GM23338 (cell line): ENCODE data around the gene RAI14. TPM values are rescaled to one million over a fixed set of nuclear protein-coding genes. Genes with fewer than 3 reads are reported as not detected.
A peak's percentile ranks its signal among the peaks of the same experiment; 100 is the strongest.

Source experiments
- ATAC-seq: fragments of 200-7000 bp; cut with Tn5 transposase; 3 replicates; pipeline ENCODE4 v1.9.1; 2020
- DNase-seq: peaks from one replicate; pipeline ENCODE4 v3.0.0-alpha.2; 2015; ENCODE audit warnings: low spot score
- H2AFZ ChIP-seq: fragments of 200-600 bp; sonication (generic); 2 replicates; pipeline ENCODE4 v1.8.0; 2016; ENCODE audit warnings: antibody characterized with exemption, mild to moderate bottlenecking, moderate library complexity
- H3F3A ChIP-seq: fragments of 200-600 bp; sonication (generic); replicated peaks from 2 replicates; pipeline ENCODE4 v1.8.0; 2017; ENCODE audit warnings: antibody characterized with exemption, mixed run types, low read depth
- H3K27ac ChIP-seq: fragments of 200-600 bp; sonication (generic); 2 replicates; pipeline ENCODE4 v1.6.1; 2016; ENCODE audit warnings: low read depth
- H3K27me3 ChIP-seq: fragments of 200-600 bp; sonication (generic); 2 replicates; pipeline ENCODE4 v1.8.0; 2016; ENCODE audit warnings: mild to moderate bottlenecking, mixed run types, moderate library complexity; ENCODE audit not compliant: insufficient read depth
- H3K36me3 ChIP-seq: fragments of 200-600 bp; sonication (generic); 2 replicates; pipeline ENCODE4 v1.8.0; 2016; ENCODE audit warnings: mild to moderate bottlenecking; ENCODE audit not compliant: insufficient read depth
- H3K4me1 ChIP-seq: fragments of 200-600 bp; sonication (generic); 2 replicates; pipeline ENCODE4 v1.8.0; 2016; ENCODE audit warnings: mild to moderate bottlenecking, moderate library complexity; ENCODE audit not compliant: insufficient read depth
- H3K4me2 ChIP-seq: fragments of 200-600 bp; sonication (generic); 2 replicates; pipeline ENCODE4 v1.7.1; 2017; ENCODE audit warnings: mixed run types
- H3K4me3 ChIP-seq: fragments of 200-600 bp; sonication (generic); 2 replicates; pipeline ENCODE4 v1.6.1; 2016; ENCODE audit warnings: mixed run types
- H3K79me2 ChIP-seq: fragments of 200-600 bp; sonication (generic); replicated peaks from 2 replicates; pipeline ENCODE4 v1.8.0; 2017; ENCODE audit warnings: mild to moderate bottlenecking; ENCODE audit not compliant: insufficient read depth
- H3K9me2 ChIP-seq: fragments of 200-600 bp; sonication (generic); 2 replicates; pipeline ENCODE4 v1.8.0; 2017; ENCODE audit not compliant: insufficient read depth
- H4K20me1 ChIP-seq: fragments of 200-600 bp; sonication (generic); replicated peaks from 2 replicates; pipeline ENCODE4 v1.8.0; 2017; ENCODE audit warnings: mild to moderate bottlenecking; ENCODE audit not compliant: insufficient read depth
- H3K27ac Mint-ChIP-seq: 2 replicates; pipeline ENCODE4 v1.8.0; 2020; ENCODE audit warnings: inconsistent platforms, mild to moderate bottlenecking, moderate library complexity, mixed read lengths
- H3K27me3 Mint-ChIP-seq: 3 replicates; pipeline ENCODE4 v1.8.0; 2022; ENCODE audit warnings: low read depth, mild to moderate bottlenecking, moderate library complexity, mixed read lengths, inconsistent platforms; ENCODE audit not compliant: insufficient read depth, poor library complexity
- H3K36me3 Mint-ChIP-seq: 3 replicates; pipeline ENCODE4 v1.8.0; 2021; ENCODE audit warnings: low read depth, mild to moderate bottlenecking, inconsistent platforms, moderate library complexity, mixed read lengths
- H3K4me1 Mint-ChIP-seq: 3 replicates; pipeline ENCODE4 v1.8.0; 2020; ENCODE audit warnings: mild to moderate bottlenecking, inconsistent platforms, mixed read lengths
- H3K4me3 Mint-ChIP-seq: 3 replicates; pipeline ENCODE4 v1.8.0; 2021; ENCODE audit warnings: moderate library complexity, mild to moderate bottlenecking, inconsistent platforms, mixed read lengths
- H3K9me3 Mint-ChIP-seq: 3 replicates; pipeline ENCODE4 v1.8.0; 2020; ENCODE audit warnings: moderate library complexity, mild to moderate bottlenecking, inconsistent platforms, mixed read lengths
- CREB1 ChIP-seq: fragments of 250-450 bp; sonication (Bioruptor Pico); IDR thresholded peaks from 2 replicates; pipeline ENCODE4 v1.5.0; 2020; ENCODE audit warnings: low read depth, mild to moderate bottlenecking, moderate library complexity
- EZH2 ChIP-seq: fragments of 200-600 bp; sonication (generic); IDR thresholded peaks from one replicate; pipeline ENCODE4 v1.8.0; 2017; ENCODE audit warnings: antibody characterized with exemption, mild to moderate bottlenecking, low read depth; ENCODE audit not compliant: unreplicated experiment
- EZH2phosphoT487 ChIP-seq: fragments of 200-600 bp; sonication (generic); IDR thresholded peaks from one replicate; pipeline ENCODE4 v1.8.1; 2018; ENCODE audit warnings: antibody characterized with exemption; ENCODE audit not compliant: unreplicated experiment
- JUNB ChIP-seq: IDR thresholded peaks from one replicate; pipeline ENCODE4 v1.6.1; 2016; ENCODE audit warnings: antibody characterized with exemption; ENCODE audit not compliant: unreplicated experiment
- NANOG ChIP-seq: IDR thresholded peaks from 2 replicates; pipeline ENCODE4 v1.6.1; 2016; ENCODE audit warnings: antibody characterized with exemption, borderline replicate concordance
- POLR2AphosphoS5 ChIP-seq: IDR thresholded peaks from 2 replicates; pipeline ENCODE4 v1.6.1; 2016; ENCODE audit warnings: antibody characterized with exemption, low read depth
- STAT1 ChIP-seq: IDR thresholded peaks from one replicate; pipeline ENCODE4 v1.6.1; 2016; ENCODE audit warnings: antibody characterized with exemption; ENCODE audit not compliant: unreplicated experiment
- ZNF114 ChIP-seq: fragments of 250-450 bp; sonication (Bioruptor Pico); IDR thresholded peaks from 2 replicates; pipeline ENCODE4 v1.5.0; 2020; ENCODE audit warnings: mild to moderate bottlenecking, moderate library complexity
- ZNF331 ChIP-seq: fragments of 250-450 bp; sonication (Bioruptor Pico); IDR thresholded peaks from 2 replicates; pipeline ENCODE4 v1.5.0; 2020; ENCODE audit warnings: low read depth, mild to moderate bottlenecking, moderate library complexity
- ZNF462 ChIP-seq: fragments of 250-450 bp; sonication (Bioruptor Pico); IDR thresholded peaks from 2 replicates; pipeline ENCODE4 v1.5.0; 2020; ENCODE audit warnings: mild to moderate bottlenecking, moderate library complexity
- polyA plus RNA-seq: library from polyadenylated mRNA; unstranded; fragments of >200 nt; fragmentation: Nextera tagmentation; extraction: Ambion mirVana; gene quantifications from 2 replicates; pipeline ENCODE4 v1.2.1, GENCODE V29; 2016
- total RNA-seq: library from RNA; depleted of rRNA; stranded (reverse); fragments of >200 nt; shearing (Covaris generic); gene quantifications from 2 replicates; pipeline ENCODE4 v1.2.3, GENCODE V29; 2014
- TF ChIP-seq, protein P1 (sequence below): IDR thresholded peaks from one replicate; pipeline ENCODE4 v1.6.1; 2018; ENCODE audit warnings: antibody characterized with exemption; ENCODE audit not compliant: unreplicated experiment
- TF ChIP-seq, protein P2 (sequence below): IDR thresholded peaks from 2 replicates; pipeline ENCODE4 v1.6.1; 2016; ENCODE audit warnings: antibody characterized with exemption
- TF ChIP-seq, protein P3 (sequence below), 2 experiments: fragments of 200-600 bp in 1 of 2; sonication (generic) in 1 of 2; conservative IDR thresholded peaks; 2 replicates each; pipeline versions ENCODE4 v1.5.1 to v1.6.1; 2016 to 2017; ENCODE audit warnings: antibody characterized with exemption in 2 of 2, low read depth in 2 of 2, mild to moderate bottlenecking in 2 of 2, moderate library complexity in 1 of 2

RAI14 gene
- total and polyA plus RNA-seq, 2 experiments from 2014 or later = 58.8 to 95.8 TPM

- Histone ChIP-seq H4K20me1 (peaks cover 5% of the 10 kb centered on the region), H3K36me3 (peaks cover 36% of the 10 kb centered on the region), H3K9me2 (peaks cover 6% of the 10 kb centered on the region; the same call in 1 of the 2 replicates), H3K27me3 (no peaks in the 10 kb centered on the region), H3F3A (0 out of 2 replicates have a peak, but pooled peaks cover 9% of the 10 kb centered on the region), H2AFZ (no peak overlapping the region), H3K4me2 (no peak overlapping the region), H3K27ac (peak overlapping the region; percentile 64), H3K79me2 (0 out of 2 replicates have a peak, but pooled peaks cover 13% of the 10 kb centered on the region), H3K4me3 (no peak overlapping the region), H3K4me1 (peaks cover 18% of the 10 kb centered on the region)
- DNase-seq (no peak), ATAC-seq (no peak)
- Mint-ChIP-seq H3K27me3 (peaks cover 10% of the 10 kb centered on the region), H3K4me1 (peaks cover 26% of the 10 kb centered on the region), H3K27ac (no peak overlapping the region), H3K4me3 (no peak overlapping the region), H3K36me3 (peaks cover 73% of the 10 kb centered on the region), H3K9me3 (no peaks in the 10 kb centered on the region)
- TF ChIP-seq ZNF331 (CRISPR knock-in tag) (no peak), EZH2 (no peak), ZNF114 (CRISPR knock-in tag) (no peak), ZNF462 (no peak), STAT1 (no peak), JUNB (no peak), NANOG (no peak), CREB1 (CRISPR knock-in tag) (no peak), EZH2phosphoT487 (no peak), POLR2AphosphoS5 (no peak)
- TF ChIP-seq, protein P1, sequence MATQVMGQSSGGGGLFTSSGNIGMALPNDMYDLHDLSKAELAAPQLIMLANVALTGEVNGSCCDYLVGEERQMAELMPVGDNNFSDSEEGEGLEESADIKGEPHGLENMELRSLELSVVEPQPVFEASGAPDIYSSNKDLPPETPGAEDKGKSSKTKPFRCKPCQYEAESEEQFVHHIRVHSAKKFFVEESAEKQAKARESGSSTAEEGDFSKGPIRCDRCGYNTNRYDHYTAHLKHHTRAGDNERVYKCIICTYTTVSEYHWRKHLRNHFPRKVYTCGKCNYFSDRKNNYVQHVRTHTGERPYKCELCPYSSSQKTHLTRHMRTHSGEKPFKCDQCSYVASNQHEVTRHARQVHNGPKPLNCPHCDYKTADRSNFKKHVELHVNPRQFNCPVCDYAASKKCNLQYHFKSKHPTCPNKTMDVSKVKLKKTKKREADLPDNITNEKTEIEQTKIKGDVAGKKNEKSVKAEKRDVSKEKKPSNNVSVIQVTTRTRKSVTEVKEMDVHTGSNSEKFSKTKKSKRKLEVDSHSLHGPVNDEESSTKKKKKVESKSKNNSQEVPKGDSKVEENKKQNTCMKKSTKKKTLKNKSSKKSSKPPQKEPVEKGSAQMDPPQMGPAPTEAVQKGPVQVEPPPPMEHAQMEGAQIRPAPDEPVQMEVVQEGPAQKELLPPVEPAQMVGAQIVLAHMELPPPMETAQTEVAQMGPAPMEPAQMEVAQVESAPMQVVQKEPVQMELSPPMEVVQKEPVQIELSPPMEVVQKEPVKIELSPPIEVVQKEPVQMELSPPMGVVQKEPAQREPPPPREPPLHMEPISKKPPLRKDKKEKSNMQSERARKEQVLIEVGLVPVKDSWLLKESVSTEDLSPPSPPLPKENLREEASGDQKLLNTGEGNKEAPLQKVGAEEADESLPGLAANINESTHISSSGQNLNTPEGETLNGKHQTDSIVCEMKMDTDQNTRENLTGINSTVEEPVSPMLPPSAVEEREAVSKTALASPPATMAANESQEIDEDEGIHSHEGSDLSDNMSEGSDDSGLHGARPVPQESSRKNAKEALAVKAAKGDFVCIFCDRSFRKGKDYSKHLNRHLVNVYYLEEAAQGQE = no peak
- TF ChIP-seq, protein P2, sequence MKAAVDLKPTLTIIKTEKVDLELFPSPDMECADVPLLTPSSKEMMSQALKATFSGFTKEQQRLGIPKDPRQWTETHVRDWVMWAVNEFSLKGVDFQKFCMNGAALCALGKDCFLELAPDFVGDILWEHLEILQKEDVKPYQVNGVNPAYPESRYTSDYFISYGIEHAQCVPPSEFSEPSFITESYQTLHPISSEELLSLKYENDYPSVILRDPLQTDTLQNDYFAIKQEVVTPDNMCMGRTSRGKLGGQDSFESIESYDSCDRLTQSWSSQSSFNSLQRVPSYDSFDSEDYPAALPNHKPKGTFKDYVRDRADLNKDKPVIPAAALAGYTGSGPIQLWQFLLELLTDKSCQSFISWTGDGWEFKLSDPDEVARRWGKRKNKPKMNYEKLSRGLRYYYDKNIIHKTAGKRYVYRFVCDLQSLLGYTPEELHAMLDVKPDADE = no peak
- TF ChIP-seq, protein P3, sequence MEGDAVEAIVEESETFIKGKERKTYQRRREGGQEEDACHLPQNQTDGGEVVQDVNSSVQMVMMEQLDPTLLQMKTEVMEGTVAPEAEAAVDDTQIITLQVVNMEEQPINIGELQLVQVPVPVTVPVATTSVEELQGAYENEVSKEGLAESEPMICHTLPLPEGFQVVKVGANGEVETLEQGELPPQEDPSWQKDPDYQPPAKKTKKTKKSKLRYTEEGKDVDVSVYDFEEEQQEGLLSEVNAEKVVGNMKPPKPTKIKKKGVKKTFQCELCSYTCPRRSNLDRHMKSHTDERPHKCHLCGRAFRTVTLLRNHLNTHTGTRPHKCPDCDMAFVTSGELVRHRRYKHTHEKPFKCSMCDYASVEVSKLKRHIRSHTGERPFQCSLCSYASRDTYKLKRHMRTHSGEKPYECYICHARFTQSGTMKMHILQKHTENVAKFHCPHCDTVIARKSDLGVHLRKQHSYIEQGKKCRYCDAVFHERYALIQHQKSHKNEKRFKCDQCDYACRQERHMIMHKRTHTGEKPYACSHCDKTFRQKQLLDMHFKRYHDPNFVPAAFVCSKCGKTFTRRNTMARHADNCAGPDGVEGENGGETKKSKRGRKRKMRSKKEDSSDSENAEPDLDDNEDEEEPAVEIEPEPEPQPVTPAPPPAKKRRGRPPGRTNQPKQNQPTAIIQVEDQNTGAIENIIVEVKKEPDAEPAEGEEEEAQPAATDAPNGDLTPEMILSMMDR (conservative IDR thresholded peaks at IDR 0.05; ENCODE audit: low read depth in 2 of 2) = no peak
Observed at GRCh38 chr5:34802834-34803563, 146.9 kb downstream of the RAI14 start.
